ENCODE measurements around the gene FTCDNL1. TPM values are rescaled to one million over a fixed set of nuclear protein-coding genes. Genes with fewer than 3 reads are reported as not detected.

FTCDNL1 gene
- total RNA-seq, 1 donor from 2014 or later: 2.7 TPM

GRCh38 chr2:199760574-199760973 lies 90.4 kb downstream of the FTCDNL1 start:
- no peaks in the 10 kb centered on the region for H3K36me3 Mint-ChIP-seq
- peaks cover 3% of the 10 kb centered on the region for H3K27me3 Mint-ChIP-seq (ENCODE audit: insufficient read depth, low read depth)
- no peak overlapping the region for H3K4me3 ChIP-seq
- no peaks in the 10 kb centered on the region for H3K4me1 ChIP-seq
- no peak overlapping the region for H2AFZ ChIP-seq (replicated peaks)
- peaks cover 4% of the 10 kb centered on the region for H3K4me1 Mint-ChIP-seq
- no peaks in the 10 kb centered on the region for H4K20me1 ChIP-seq (ENCODE audit: low read depth)
- no peaks in the 10 kb centered on the region for H3F3A ChIP-seq (ENCODE audit: low read depth)
- no peak for TF ChIP-seq EZH2 (IDR thresholded peaks at IDR 0.05)
- TF ChIP-seq, protein P1, sequence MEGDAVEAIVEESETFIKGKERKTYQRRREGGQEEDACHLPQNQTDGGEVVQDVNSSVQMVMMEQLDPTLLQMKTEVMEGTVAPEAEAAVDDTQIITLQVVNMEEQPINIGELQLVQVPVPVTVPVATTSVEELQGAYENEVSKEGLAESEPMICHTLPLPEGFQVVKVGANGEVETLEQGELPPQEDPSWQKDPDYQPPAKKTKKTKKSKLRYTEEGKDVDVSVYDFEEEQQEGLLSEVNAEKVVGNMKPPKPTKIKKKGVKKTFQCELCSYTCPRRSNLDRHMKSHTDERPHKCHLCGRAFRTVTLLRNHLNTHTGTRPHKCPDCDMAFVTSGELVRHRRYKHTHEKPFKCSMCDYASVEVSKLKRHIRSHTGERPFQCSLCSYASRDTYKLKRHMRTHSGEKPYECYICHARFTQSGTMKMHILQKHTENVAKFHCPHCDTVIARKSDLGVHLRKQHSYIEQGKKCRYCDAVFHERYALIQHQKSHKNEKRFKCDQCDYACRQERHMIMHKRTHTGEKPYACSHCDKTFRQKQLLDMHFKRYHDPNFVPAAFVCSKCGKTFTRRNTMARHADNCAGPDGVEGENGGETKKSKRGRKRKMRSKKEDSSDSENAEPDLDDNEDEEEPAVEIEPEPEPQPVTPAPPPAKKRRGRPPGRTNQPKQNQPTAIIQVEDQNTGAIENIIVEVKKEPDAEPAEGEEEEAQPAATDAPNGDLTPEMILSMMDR (IDR thresholded peaks at IDR 0.05): peak; percentile 30
- TF ChIP-seq EZH2phosphoT487 (IDR thresholded peaks at IDR 0.05): no peak
- no peak overlapping the region for H3K4me3 Mint-ChIP-seq
- no peak overlapping the region for H3K27ac ChIP-seq
- DNase-seq (ENCODE audit: low spot score): no peak
- no peak overlapping the region for H3K4me2 ChIP-seq
- no peak overlapping the region for H3K9ac ChIP-seq
- no peaks in the 10 kb centered on the region for H3K36me3 ChIP-seq
- no peaks in the 10 kb centered on the region for H3K27me3 ChIP-seq
- no peaks in the 10 kb centered on the region for H3K9me3 Mint-ChIP-seq
- H3K27ac Mint-ChIP-seq: no peak overlapping the region
- no peaks in the 10 kb centered on the region for H3K9me3 ChIP-seq (ENCODE audit: low read depth)
- no peaks in the 10 kb centered on the region for H3K79me2 ChIP-seq (ENCODE audit: low read depth)

DNA sequence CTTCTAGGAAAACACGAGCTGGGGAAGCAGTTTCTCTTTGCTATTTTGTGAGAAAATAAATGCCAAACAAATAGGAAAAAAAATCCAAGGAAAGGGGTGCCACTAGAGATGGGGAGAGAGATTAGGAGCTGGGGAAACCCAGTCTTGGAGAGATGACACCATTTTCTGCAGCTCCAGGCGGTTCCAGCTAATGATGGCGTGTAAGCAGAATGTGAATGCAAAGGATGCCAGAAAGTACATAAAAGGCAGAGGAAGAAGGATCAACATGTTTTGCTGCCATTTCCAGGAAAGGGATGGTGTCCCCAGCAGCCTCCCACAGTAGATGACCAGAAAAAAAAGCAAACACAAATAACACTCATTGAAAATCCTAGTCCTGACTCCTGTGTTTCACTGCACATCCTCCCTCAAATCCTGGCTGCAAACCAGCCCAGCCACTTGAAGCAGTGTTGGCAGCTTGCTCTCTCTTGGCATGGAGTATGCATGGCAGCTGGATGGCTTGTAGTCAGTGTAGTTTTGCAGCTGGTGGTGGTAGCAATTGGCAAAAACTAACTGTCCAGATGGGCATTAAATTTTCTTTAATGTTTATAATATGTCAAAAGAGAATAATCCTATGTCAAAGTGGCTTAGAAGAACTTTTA lies 93.6 kb downstream of the FTCDNL1 start:
- H3K36me3 Mint-ChIP-seq: no peaks in the 10 kb centered on the region
- Histone ChIP-seq H3K27ac (no peak overlapping the region), H4K20me1 (ENCODE audit: low read depth) (no peaks in the 10 kb centered on the region), H3K79me2 (ENCODE audit: low read depth) (no peaks in the 10 kb centered on the region), H3K27me3 (no peaks in the 10 kb centered on the region), H3K9ac (no peak overlapping the region), H3K9me3 (ENCODE audit: low read depth) (no peaks in the 10 kb centered on the region), H2AFZ (replicated peaks) (no peak overlapping the region), H3K4me2 (no peak overlapping the region), H3K4me3 (no peak overlapping the region), H3K4me1 (no peaks in the 10 kb centered on the region), H3F3A (ENCODE audit: low read depth) (no peaks in the 10 kb centered on the region), H3K36me3 (no peaks in the 10 kb centered on the region)
- no peak for DNase-seq (ENCODE audit: low spot score)
- no peaks in the 10 kb centered on the region for H3K4me1 Mint-ChIP-seq
- H3K27me3 Mint-ChIP-seq (ENCODE audit: insufficient read depth, low read depth): peaks cover 5% of the 10 kb centered on the region
- no peak for TF ChIP-seq EZH2 (IDR thresholded peaks at IDR 0.05)
- TF ChIP-seq, protein P1 (IDR thresholded peaks at IDR 0.05): no peak
- no peak for TF ChIP-seq EZH2phosphoT487 (IDR thresholded peaks at IDR 0.05)
- peaks cover 6% of the 10 kb centered on the region for H3K9me3 Mint-ChIP-seq
- no peak overlapping the region for H3K27ac Mint-ChIP-seq
- no peak overlapping the region for H3K4me3 Mint-ChIP-seq

- H3K9ac ChIP-seq: no peak overlapping the region
Observed at GRCh38 chr2:199756743-199757142, 94.2 kb downstream of the FTCDNL1 start.

More at GRCh38 chr2:199756743-199757142, 94.2 kb downstream of the FTCDNL1 start:
- no peak overlapping the region for H3K4me3 ChIP-seq
- no peak for DNase-seq (ENCODE audit: low spot score)
- H3K4me2 ChIP-seq: no peak overlapping the region
- H3K27ac ChIP-seq: no peak overlapping the region
- no peak overlapping the region for H3K4me3 Mint-ChIP-seq
- no peaks in the 10 kb centered on the region for H3K79me2 ChIP-seq (ENCODE audit: low read depth)
- H3K9me3 Mint-ChIP-seq: peaks cover 9% of the 10 kb centered on the region
- no peak overlapping the region for H3K27ac Mint-ChIP-seq
- no peak overlapping the region for H2AFZ ChIP-seq (replicated peaks)
- H3K36me3 ChIP-seq: no peaks in the 10 kb centered on the region
- no peaks in the 10 kb centered on the region for H3K9me3 ChIP-seq (ENCODE audit: low read depth)
- peaks cover 1% of the 10 kb centered on the region for H3K4me1 Mint-ChIP-seq
- no peaks in the 10 kb centered on the region for H4K20me1 ChIP-seq (ENCODE audit: low read depth)
- H3K27me3 ChIP-seq: no peaks in the 10 kb centered on the region
- no peaks in the 10 kb centered on the region for H3K4me1 ChIP-seq
- H3K27me3 Mint-ChIP-seq (ENCODE audit: insufficient read depth, low read depth): peaks cover 5% of the 10 kb centered on the region
- no peaks in the 10 kb centered on the region for H3K36me3 Mint-ChIP-seq
- no peaks in the 10 kb centered on the region for H3F3A ChIP-seq (ENCODE audit: low read depth)
- TF ChIP-seq EZH2phosphoT487 (IDR thresholded peaks at IDR 0.05): no peak
- TF ChIP-seq, protein P1 (IDR thresholded peaks at IDR 0.05): no peak
- no peak for TF ChIP-seq EZH2 (IDR thresholded peaks at IDR 0.05)

All from neural progenitor cell (in vitro differentiated cells).